GM18951 (cell line): ENCODE data around the gene RAD51B.

Experiments used
- POLR2A ChIP-seq: IDR thresholded peaks from 4 replicates; pipeline ENCODE4 v1.6.1; 2011; ENCODE audit warnings: mild to moderate bottlenecking; ENCODE audit not compliant: insufficient read length, insufficient read depth; ENCODE audit errors: extremely low read depth
- in situ Hi-C: fragments of 300-500 bp; cut with MboI; formaldehyde crosslinking; loops from one replicate; pipeline ENCODE4 v1.12.0; 2022; ENCODE audit warnings: low sequenced_read_pairs, mixed read lengths, inconsistent platforms; ENCODE audit not compliant: unreplicated experiment

The RAD51B gene

GRCh38 chr14:68674538-68675232 lies 855.1 kb downstream of the RAD51B start:
- in situ Hi-C loops: no loop called here
- no peak for TF ChIP-seq POLR2A

GRCh38 chr14:68675233-68675577 lies 855.6 kb downstream of the RAD51B start:
- in situ Hi-C loops: no loop called here
- no peak for TF ChIP-seq POLR2A

- no peak for TF ChIP-seq POLR2A
- in situ Hi-C loops: no loop called here
Observed at GRCh38 chr14:68676511-68676943, 856.9 kb downstream of the RAD51B start.

GRCh38 chr14:68677476-68677875 lies 857.9 kb downstream of the RAD51B start:
- in situ Hi-C loops: no loop called here
- no peak for TF ChIP-seq POLR2A

- in situ Hi-C loops: no loop called here
- TF ChIP-seq POLR2A: no peak
Observed at GRCh38 chr14:68677901-68678300, 858.3 kb downstream of the RAD51B start.

- in situ Hi-C loops: no loop called here
- no peak for TF ChIP-seq POLR2A
Observed at GRCh38 chr14:68678471-68678870, 858.9 kb downstream of the RAD51B start.

- in situ Hi-C loops: no loop called here
- no peak for TF ChIP-seq POLR2A
Observed at GRCh38 chr14:68679301-68679700, 859.7 kb downstream of the RAD51B start.

- in situ Hi-C loops: no loop called here
- TF ChIP-seq POLR2A: no peak
Observed at GRCh38 chr14:68679746-68680467, 860.3 kb downstream of the RAD51B start.

GRCh38 chr14:68680541-68681051 lies 861.0 kb downstream of the RAD51B start:
- in situ Hi-C loops: no loop called here
- no peak for TF ChIP-seq POLR2A

GRCh38 chr14:68681256-68682011 lies 861.9 kb downstream of the RAD51B start:
- in situ Hi-C loops: no loop called here
- TF ChIP-seq POLR2A: no peak

GRCh38 chr14:68682166-68683103 lies 862.9 kb downstream of the RAD51B start:
- no peak for TF ChIP-seq POLR2A
- in situ Hi-C loops: no loop called here

- in situ Hi-C loops: no loop called here
- no peak for TF ChIP-seq POLR2A
Observed at GRCh38 chr14:68683326-68683725, 863.7 kb downstream of the RAD51B start.
